ENCODE measurements around the gene TBCEL.

DNA sequence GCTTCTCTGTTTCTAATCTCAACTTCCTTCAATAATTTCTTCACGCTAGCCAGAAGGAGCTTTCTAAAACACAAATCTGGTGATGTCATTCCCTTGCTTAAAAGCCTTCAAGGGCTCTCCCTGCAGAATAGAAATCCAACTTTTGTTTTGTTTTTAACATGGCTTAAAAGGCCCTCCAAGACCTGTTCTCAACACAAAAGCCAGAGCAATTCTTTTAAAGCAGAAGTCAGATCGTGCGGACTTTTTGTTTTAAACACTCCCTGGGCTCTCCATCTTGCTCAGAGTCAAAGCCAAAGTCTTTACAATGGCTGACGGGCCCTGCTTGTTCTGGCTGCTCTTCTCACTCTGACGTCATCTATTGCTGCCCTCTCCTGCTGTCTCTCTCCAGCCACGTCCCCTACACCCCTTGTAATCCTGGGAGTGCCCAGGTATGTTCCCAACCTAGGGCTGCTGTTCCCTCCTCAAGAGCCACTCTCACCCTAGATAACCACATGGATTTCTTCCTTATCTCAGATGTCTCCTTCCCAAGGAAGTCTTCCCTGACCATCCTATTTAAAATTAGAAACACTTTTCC, 99.7 kb downstream of the TBCEL start:
- TF ChIP-seq, protein P1, sequence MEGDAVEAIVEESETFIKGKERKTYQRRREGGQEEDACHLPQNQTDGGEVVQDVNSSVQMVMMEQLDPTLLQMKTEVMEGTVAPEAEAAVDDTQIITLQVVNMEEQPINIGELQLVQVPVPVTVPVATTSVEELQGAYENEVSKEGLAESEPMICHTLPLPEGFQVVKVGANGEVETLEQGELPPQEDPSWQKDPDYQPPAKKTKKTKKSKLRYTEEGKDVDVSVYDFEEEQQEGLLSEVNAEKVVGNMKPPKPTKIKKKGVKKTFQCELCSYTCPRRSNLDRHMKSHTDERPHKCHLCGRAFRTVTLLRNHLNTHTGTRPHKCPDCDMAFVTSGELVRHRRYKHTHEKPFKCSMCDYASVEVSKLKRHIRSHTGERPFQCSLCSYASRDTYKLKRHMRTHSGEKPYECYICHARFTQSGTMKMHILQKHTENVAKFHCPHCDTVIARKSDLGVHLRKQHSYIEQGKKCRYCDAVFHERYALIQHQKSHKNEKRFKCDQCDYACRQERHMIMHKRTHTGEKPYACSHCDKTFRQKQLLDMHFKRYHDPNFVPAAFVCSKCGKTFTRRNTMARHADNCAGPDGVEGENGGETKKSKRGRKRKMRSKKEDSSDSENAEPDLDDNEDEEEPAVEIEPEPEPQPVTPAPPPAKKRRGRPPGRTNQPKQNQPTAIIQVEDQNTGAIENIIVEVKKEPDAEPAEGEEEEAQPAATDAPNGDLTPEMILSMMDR (IDR thresholded peaks at IDR 0.05 in 4 of 5, conservative IDR thresholded peaks at IDR 0.05 in 1 of 5) = no peak
- TF ChIP-seq POLR2A (IDR thresholded peaks at IDR 0.05) = no peak

Data from gastrocnemius medialis (tissue), 4 donors.